ENCODE measurements around the gene RAB37. TPM values are rescaled to one million over a fixed set of nuclear protein-coding genes. Genes with fewer than 3 reads are reported as not detected.

RAB37 gene
- total RNA-seq, 1 experiment from 2014 or later, result not detected

Other genes starting within 250 kb of the RAB37 start
- gene CD300LB, start 205.8 kb upstream of the RAB37 start, total RNA-seq (2014; rRNA removed; shearing (Covaris generic)), result not detected in 2 replicates
- gene CD300C, start 191.1 kb upstream of the RAB37 start, total RNA-seq (2014; rRNA removed; shearing (Covaris generic)), result 0.37 and 0.45 TPM in 2 replicates
- gene CD300H, start 169.7 kb upstream of the RAB37 start, total RNA-seq (2014; rRNA removed; shearing (Covaris generic)), result 0.78 TPM in 1 of 2 replicates, not detected in the other
- not detected in 2 replicates for gene CD300LD, start 145.0 kb upstream of the RAB37 start, total RNA-seq (2014; rRNA removed; shearing (Covaris generic))
- not detected in 2 replicates for gene CD300E, start 113.5 kb upstream of the RAB37 start, total RNA-seq (2014; rRNA removed; shearing (Covaris generic))
- gene CD300LF, start 24.3 kb upstream of the RAB37 start, total RNA-seq (2014; rRNA removed; shearing (Covaris generic)), result not detected in 2 replicates
- gene NHERF1, start 11.4 kb downstream of the RAB37 start, total RNA-seq (2014; rRNA removed; shearing (Covaris generic)), result 28.2 and 34.0 TPM in 2 replicates
- 25.3 and 35.8 TPM in 2 replicates for gene NAT9, start 39.1 kb downstream of the RAB37 start, total RNA-seq (2014; rRNA removed; shearing (Covaris generic))
- 0.12 TPM in 1 of 2 replicates, not detected in the other for gene GRIN2C, start 122.6 kb downstream of the RAB37 start, total RNA-seq (2014; rRNA removed; shearing (Covaris generic))
- gene FDXR, start 135.7 kb downstream of the RAB37 start, total RNA-seq (2014; rRNA removed; shearing (Covaris generic)), result 22.1 and 30.0 TPM in 2 replicates
- gene FADS6, start 156.4 kb downstream of the RAB37 start, total RNA-seq (2014; rRNA removed; shearing (Covaris generic)), result not detected in 2 replicates
- 0.54 TPM in 1 of 2 replicates, not detected in the other for gene USH1G, start 186.0 kb downstream of the RAB37 start, total RNA-seq (2014; rRNA removed; shearing (Covaris generic))
- not detected in 2 replicates for gene OTOP2, start 187.0 kb downstream of the RAB37 start, total RNA-seq (2014; rRNA removed; shearing (Covaris generic))
- not detected in 2 replicates for gene OTOP3, start 198.6 kb downstream of the RAB37 start, total RNA-seq (2014; rRNA removed; shearing (Covaris generic))
- gene HID1, start 235.5 kb downstream of the RAB37 start, total RNA-seq (2014; rRNA removed; shearing (Covaris generic)), result 0.15 TPM in 1 of 2 replicates, not detected in the other

Data from H4 (cell line).